DMS53 treated with DMSO at 0.1 percent for 48 hours (cell line): Measurements from ENCODE around the gene EHHADH.
"Not testable (repeated sequence)": the region's sequence is repeated elsewhere in the genome, so short reads cannot be mapped to it uniquely, and the experiment has no call there.

Source experiments
- DNase-seq: peaks from one replicate; lab custom pipeline; 2025; ENCODE audit not compliant: unreplicated experiment; lab: John Stamatoyannopoulos, UW

Gene EHHADH

DNA sequence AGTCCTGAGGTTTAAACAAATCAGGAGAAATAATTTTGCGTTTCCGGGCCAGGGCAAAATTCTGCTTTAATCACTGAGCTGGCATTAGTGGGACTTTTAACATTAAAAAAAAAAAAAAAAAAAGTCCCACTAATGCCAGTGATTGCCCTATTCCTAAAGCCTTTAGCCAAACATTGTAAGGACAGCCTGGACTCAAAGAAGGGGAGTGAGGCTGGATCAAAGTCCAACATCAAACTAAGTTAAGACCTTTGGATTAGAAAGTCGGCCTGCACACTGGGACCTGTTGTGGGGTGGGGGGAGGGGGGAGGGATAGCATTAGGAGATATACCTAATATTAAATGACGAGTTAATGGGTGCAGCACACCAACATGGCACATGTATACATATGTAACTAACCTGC lies 716 bp downstream of the EHHADH start:
- not testable (repeated sequence) for DNase-seq

DNA sequence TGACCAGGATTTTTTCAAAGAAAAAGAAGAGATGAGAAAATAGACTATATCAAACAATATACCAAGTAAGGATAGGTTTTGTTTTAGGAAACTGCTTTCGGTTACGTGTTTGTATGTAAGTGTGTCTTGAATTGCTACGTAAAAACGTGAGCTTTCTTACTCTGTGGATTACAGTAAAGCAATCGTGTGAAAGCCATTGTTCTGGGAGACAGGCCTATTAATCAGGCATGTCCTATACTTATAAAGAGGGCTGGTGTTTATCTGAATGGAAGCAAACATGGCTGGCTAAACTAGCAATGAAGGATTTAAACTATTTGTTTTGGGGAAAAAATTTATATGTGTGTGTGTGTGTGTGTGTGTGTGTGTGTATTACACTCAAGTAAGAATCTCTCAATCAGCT lies 2.6 kb downstream of the EHHADH start:
- DNase-seq = no peak

DNA sequence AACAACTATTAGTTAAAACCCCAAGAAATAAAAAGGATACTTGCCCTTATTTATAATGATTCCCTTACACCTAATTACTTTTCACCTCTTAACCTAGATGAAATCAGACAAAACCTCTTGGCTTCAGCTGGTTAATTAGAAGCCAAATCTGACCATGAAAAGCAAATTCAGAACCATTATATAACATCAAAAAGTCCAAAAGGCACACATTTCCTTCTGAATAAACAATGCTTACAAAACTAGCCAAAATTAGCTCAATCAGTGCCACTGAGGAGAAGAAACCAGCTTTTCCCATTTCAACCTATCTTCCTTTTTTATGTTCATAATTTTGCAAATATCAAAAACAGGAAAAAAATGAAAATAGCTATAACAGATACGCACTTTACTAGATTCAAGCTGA lies 3.2 kb downstream of the EHHADH start:
- DNase-seq = no peak

DNA sequence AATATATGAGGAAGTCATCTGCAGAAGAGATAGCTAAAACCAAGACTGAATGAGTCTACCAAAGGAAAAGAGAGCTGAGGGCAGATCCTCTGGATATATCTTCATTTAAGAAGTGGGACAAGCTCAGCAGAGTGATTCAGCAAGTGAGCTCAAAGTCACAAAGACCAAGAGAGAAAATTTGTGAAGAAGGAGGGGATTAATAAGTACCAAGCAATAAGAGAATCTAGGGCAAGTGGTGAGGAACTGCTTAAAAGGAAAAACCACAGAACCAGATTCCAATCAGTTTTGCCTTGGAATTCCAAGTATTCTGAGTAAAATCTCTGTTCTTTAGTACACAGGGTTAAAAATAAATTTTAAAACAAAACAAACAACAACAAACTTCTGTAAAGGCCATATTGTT lies 3.6 kb downstream of the EHHADH start:
- DNase-seq = no peak

DNA sequence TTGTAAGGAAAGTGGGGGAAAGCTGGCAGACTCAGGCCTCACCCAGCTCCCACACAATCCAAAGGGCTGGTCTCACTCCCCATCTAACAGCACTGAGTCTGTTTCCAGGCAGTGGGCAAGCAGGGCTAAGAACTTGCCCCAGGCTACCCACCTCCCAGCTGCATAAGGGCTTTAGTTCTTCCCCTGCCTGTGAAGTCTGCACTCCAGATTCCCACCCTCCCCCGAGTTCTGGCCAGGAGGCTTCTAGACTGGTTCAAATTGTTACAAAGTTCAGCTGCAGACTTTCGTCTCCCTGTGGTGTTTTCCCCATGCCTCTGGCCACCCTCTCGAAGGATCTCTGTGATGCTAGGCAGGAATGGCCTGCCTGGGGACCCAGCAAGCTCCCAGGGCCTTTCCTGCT lies 11.2 kb downstream of the EHHADH start:
- no peak for DNase-seq

DNA sequence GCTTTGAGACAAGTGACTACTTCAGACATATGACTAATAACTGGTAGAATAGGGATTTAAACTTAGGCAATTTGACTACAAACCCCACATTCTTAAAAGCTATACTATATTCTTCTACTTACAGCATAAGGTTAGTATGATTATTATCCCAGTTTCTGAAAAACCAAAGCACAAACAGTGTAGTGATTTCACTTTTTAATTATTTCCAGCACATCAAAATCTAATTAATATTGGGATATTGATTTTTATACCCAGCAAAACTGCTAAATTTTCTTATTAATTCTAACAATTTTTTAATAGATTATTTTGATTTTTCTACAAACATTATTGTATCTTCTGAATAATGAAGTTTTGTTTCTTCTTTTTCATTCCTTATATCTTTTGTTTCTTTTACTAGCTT lies 16.9 kb downstream of the EHHADH start:
- no peak for DNase-seq

DNA sequence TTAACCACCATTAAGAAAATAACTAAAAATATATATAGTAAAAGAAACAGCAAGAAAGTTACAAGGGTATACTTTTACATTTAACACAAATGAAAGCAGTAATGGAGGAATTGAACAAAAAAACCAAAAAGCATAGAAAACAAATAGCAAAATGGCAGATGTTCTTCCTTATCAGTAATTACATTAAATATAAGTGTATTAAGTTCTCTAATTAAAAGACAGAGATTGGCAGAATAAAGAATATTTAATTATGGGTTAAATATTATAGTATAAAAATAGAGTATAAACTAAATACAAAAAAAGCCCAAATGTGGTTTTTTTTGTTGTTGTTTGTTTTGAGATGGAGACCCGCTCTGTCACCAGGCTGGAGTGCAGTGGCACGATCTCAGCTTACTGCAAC lies 20.5 kb downstream of the EHHADH start:
- DNase-seq = no peak

DNA sequence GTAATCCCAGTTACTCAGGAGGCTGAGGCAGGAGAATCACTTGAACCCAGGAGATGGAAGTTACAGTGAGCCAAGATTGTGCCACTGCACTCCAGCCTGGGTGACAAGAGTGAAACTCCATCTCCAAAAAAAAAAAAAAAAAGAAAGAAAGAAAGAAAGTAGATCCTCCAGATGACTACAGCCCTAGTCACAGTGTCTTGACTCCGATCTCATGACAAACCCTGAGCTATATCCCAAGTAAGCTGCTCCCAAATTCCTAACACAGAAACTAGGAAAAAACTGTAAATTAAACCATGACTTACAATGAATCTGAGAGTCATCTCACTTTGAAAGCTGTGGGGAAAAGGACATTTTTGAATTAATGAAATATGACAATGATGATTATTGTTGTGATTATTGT lies 27.3 kb downstream of the EHHADH start:
- DNase-seq = not testable (repeated sequence)

DNA sequence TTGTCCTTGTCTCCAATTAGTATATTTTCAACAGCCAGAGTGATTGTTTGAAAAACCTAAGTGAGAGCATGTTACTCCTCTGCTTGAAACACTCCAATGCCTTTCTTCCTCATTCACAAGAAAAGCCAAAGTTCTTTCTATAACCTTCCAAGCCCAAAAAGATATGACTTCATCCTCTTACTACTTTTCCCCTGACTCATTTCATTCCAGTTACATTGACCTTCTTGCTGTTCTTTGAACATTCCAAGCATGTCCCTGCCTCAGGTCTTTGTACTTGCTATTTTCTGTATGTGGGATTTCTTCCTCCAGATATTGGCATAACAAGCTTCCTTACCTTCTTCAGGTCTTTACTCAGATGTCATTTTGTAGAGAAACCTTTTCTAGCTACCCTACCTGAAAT lies 28.3 kb downstream of the EHHADH start:
- no peak for DNase-seq

DNA sequence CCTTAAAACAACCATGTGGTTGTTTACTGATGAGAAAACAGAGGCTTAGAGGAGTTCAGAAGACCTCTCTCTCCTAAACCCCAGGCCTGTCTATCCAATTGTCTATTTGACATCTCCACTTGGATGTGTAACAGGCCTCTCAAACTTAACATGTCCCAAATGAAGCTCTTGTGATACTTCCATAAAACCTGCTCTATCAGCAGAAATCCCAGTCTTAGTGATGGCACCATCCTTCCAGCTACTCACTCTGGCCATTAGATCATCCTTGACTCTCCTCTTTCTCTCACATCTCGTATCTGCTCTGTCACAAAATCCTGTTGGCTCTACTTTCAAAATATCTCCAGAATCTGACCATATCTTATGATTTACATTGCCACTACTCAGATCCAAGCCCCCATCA lies 28.8 kb downstream of the EHHADH start:
- DNase-seq = no peak

DNA sequence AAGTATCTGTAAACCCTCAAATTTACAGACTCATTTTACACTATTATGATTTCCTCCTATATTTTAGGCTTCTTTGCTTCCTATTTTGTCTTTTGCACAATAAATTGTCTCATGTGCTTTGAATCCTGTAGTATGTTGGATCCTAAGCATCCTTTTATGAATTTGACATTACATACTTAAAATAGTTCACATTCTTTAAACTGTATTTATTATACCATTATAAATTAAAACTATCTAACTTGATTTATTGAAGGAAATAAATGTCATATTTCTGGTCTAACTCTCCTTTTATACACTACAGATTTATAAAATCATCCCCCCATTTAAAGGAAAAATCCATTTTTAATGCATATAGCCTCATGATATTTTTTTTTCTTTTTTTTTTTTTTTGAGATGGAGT lies 32.6 kb downstream of the EHHADH start:
- no peak for DNase-seq

DNA sequence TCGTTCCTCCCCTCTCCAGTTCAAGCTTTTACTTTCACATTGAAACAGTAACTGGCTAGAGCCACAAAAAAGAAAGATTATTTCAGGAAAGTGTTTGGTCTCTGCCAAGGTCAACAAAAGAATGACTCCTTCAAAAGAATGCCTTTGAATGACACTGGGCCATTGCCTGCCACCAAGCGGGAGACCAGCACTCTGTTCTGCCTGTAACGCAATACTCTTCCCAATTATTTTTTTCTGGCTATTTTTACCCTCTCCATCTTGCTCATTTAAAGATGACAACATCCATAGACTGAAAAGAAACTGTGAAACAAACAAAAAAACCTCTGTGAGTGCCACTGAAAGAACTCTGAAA lies 37.3 kb downstream of the EHHADH start:
- no peak for DNase-seq

DNA sequence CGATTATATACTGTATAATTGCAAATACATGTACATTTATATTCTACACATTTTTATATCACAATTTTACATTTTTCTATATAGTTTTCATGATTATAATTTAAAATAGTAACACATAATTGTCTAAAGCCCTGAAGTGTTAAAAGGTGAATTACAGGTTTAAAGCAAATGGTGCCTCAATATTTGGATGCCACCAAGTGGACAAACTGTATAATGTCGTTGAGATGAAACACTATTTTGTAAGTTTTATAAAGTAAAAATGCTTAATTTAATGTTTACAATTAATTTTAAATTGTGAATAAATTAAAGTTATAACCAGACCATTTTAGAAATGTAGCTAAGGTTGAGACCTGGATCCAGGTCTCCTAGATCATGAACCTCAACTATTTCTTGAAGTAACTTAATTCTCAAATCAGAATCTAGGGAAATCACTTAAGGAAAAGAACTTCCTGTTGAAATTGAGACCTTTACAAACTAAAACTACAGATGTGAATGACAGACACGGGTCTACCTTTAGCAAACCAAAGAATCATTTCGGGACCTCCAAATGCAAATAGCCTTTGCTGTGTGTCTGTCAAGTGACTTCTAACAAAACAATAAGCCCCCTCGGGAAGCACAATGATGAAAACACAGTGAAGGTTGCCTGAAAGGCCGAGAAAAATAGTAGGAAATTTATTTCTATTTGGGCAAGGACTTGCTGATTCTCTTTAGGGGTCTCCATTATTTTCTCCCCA lies 37.8 kb downstream of the EHHADH start:
- DNase-seq = peak; percentile 1

DNA sequence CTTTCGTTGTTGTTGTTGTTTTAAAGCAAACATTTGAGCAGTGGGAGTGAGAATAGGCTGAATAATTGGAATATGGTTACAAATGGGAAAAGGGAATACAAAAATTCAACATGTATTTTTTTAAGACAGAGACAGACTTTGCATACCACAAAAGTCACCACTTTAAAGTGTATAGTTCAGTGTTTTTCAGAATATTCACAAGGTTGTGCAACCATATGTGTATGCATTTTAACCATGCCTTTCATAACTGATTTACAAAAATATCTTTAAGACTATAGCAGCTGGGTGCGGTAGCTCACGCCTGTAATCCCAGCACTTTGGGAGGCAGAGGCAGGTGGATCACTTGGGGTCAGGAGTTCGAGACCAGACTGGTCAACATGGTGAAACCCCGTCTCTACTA lies 41.3 kb downstream of the EHHADH start:
- no peak for DNase-seq

DNA sequence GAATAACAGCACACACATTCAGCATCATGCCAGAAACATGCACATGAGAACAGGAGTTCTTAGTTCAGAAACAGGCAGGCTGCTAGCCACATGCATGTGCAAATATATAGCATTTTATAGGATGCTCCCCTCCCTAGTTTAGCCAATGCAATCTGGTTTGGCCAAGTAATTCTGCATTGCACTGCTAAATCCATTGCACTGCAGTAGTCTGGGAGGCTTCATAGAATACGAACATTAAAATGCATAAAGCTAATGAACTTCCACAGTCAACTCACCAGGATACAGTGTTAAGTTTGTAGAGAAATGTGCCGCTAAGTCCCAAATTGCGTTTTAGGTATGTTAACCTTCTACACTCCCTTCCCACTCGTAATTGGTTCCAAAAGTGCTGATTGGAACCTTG lies 41.8 kb downstream of the EHHADH start:
- no peak for DNase-seq

DNA sequence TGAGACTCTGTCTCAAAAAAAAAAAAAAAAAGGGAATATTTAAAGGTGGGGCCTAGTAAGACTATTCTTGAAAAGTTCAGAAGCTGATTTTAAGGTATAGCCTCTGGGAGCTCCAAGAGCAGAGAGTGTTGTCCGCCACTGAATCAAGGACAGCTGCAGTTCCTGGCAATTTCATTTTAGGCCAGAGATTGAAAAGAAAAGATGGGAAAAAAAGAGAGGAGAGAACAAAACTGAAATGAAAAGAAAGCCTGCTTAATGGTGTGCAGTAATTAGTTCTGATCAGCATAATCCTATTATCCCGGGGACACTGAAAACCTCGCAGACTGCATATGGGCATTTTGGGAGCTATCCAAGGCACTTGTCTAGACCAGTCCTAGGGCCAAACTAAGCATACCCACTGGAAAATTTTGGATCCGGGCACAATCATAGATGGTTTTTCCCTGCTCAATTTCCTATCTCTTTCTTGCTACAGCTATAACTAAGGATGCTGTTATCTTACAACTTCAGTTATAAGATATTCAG lies 43.2 kb downstream of the EHHADH start:
- DNase-seq = no peak

DNA sequence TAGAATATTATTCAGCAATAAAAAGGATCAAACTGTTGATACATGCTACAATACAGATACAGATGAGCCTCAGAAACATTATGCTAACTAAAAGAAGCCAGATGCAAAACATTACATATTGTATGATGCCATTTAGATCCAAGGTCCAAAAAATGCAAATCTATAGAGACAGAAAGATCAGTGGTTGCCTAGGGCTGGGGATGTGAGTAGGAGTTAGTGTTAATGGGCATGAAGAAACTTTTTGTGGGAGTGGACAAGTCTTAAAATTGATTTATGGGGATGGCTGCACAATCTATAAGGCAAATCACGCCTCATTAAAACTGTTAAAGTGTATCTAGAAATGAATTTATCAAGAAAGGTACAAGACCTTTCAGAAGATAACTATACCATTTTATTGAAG lies 45.0 kb downstream of the EHHADH start:
- DNase-seq = no peak

DNA sequence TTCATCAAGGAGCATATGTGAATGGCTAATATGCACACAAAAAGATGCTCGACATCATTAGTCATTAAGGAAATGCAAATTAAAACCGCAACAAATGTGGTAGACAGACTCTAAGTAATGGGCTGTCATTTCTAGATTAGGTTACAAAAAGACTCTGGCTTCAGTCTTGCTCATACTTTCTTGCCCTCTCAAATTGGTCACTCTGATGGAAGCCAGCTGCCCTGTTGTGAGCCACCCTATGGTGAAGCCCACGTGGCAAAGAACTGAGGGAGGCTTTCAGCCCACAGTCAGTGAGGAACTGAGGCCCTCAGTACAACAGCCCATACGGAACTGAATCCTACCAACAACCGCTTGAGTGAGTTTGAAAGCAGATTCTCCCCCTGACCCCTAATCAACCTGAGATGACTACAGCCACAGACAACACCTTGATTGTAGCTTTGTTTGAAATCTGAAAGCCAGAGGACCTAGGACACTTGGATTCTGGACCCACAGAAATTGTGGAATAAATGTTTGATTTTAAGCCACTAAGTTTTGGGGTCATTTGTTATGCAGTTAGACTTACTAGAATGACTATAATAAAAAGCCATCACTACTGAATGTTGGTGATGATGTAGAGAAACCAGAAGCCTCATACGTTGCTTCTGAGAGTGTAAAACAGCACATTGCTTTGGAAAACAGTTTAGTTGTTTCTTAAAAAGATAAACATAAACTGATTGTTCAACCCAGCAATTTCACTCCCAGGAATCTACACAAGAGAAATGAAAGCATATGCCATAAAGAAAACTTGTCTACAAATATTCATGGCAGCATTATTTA lies 45.7 kb downstream of the EHHADH start:
- DNase-seq = no peak

DNA sequence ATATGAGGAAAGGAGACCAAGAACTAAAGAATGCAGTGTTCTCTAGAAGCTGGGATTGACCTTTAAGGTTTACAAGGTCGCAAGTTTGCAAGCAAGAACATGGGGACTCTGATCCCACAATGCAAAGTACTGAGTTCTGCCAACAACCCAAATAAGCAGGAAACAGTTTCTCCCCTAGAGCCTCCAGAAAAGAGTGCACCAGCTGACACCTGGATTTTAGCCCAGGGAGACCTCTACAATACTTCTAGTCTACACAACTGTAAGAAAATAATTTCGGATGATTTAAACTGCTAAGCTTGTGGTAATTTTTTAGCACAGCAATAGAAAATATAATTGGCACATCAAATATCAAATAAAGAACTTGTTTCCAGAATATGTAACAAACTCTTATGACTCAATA lies 46.4 kb downstream of the EHHADH start:
- no peak for DNase-seq

DNA sequence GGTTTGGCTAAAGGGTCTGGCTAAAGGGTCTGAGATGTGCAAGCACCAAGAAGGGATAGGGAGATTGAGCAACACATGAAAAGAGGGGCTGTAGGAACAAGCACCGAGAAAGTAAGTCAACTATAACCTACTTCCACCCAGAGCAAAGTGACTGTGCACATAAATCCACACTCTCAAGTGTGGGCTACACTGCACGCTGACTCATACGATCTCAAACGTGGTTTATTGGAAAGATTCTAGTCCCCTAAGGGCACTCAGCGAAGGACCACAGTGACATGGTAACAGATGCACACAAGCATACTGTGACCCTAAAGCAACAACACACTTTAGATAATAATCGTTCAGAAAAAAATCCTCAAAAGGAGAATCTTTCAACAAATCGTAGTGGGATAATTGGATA lies 48.0 kb downstream of the EHHADH start:
- no peak for DNase-seq

DNA sequence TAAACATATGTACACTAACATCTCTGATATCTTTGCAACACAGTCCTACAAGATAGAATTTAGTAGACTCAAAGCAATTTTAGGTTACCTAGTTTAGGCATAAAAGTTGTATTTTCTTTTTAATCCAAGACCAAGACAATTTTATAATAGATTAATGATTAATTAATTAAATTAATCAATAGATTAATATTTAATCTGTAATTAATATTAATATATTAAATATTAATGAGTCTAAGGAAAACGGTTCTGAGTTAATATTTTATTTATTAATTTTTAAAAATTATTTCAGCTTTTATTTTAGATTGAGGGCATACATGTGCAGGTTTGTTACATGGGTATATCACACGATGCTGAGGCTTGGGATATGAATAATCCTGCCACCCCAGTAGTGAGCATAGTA lies 49.0 kb downstream of the EHHADH start:
- no peak for DNase-seq

DNA sequence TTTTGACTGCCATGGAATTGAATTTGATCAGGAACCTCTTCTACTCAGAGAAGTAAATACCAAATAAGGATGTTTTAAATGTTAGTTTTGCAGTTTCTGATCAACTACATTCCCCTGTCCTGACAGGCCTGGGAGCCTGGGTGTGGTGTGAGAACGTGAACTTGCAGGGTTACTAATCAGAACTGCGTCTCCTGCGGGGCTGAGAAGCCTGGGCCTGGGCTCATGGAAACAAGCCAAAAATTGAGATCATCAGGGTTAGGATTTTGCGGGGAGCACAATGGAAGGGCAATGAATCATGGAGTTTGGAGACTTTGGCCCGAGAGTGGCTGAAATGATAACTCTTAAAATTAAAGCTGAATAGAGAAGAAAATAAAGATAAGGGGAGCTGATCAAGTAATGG lies 53.2 kb downstream of the EHHADH start:
- DNase-seq = no peak

DNA sequence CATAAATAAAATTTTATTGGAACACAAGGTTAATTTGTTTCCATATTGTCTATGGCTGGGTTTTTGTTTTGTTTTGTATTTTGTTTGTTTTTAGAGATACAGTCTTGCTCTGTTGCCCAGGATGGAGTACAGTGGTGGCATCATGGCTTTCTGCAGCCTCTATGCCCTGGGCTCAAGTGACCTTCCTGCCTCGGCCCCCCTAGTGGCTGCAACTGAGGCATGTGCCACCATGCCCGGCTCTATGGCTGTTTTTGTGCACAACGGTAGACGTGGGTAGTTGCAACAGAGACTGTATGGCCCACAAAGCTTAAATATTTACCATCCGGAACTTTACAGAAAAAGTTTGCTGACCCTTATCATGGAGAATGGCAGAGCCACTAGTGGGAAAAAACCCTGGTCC lies 54.2 kb downstream of the EHHADH start:
- DNase-seq = no peak
